A549 (cell line): ENCODE results near the gene HELLS. TPM values are rescaled to one million over a fixed set of nuclear protein-coding genes. Genes with fewer than 3 reads are reported as not detected.
"Not testable (repeated sequence)": the region's sequence is repeated elsewhere in the genome, so short reads cannot be mapped to it uniquely, and the experiment has no call there.

Source experiments
- ATAC-seq, 2 experiments: fragments of 200-7000 bp in 1 of 2; fragments of >200 bp in 1 of 2; cut with Nextera tagmentation in 1 of 2; cut with Tn5 transposase in 1 of 2; 3 replicates each; pipeline versions ENCODE4 v1.8.0 to v1.9.1; 2018 to 2020; ENCODE audit warnings: mild to moderate bottlenecking in 1 of 2, moderate library complexity in 1 of 2
- CTCF ChIA-PET: fragments of 300-600 bp; sonication (Branson Sonifier 250); formaldehyde crosslinking; extraction: SDS; loops from one replicate; lab custom pipeline; 2021; ENCODE audit warnings: antibody characterized with exemption, inconsistent platforms; lab: Yijun Ruan, JAX
- POLR2A ChIA-PET: fragments of 350-600 bp; formaldehyde crosslinking; extraction: SDS; loops from one replicate; lab custom pipeline; 2021; ENCODE audit warnings: antibody characterized with exemption, inconsistent platforms; lab: Yijun Ruan, JAX
- DNase-seq, 2 experiments: peaks; one replicate each; pipeline versions ENCODE4 v3.0.0 to v3.0.0-alpha.2; 2011 to 2016; ENCODE audit warnings: low read depth in 1 of 2, low spot score in 1 of 2
- FAIRE-seq: peaks from 2 replicates; lab custom pipeline; 2011; peaks lifted over from hg19 to GRCh38; lab: Jason Lieb, UNC
- H3K27ac ChIP-seq, 2 experiments: fragments of >200 bp; sonication (Bioruptor Twin); formaldehyde crosslinking; 3 replicates each; pipeline ENCODE4 v1.5.1; 2016 to 2017
- H3K4me1 ChIP-seq: fragments of >200 bp; sonication (Bioruptor Twin); formaldehyde crosslinking; 3 replicates; pipeline ENCODE4 v1.6.1; 2016
- H3K4me2 ChIP-seq: fragments of >200 bp; sonication (Bioruptor Twin); formaldehyde crosslinking; 3 replicates; pipeline ENCODE4 v1.6.1; 2016
- H3K4me3 ChIP-seq: fragments of >200 bp; sonication (Bioruptor Twin); formaldehyde crosslinking; 3 replicates; pipeline ENCODE4 v1.5.1; 2016
- H3K9me3 ChIP-seq: fragments of >200 bp; sonication (Bioruptor Twin); formaldehyde crosslinking; 3 replicates; pipeline ENCODE4 v1.6.1; 2016
- CEBPB ChIP-seq, 2 experiments: fragments of >200 bp in 1 of 2; sonication (Bioruptor Twin) in 1 of 2; formaldehyde crosslinking in 1 of 2; IDR thresholded peaks; 2 replicates each; pipeline ENCODE4 v1.6.1; 2012 to 2016
- CHD2 ChIP-seq: fragments of 150-350 bp; IDR thresholded peaks from 2 replicates; pipeline ENCODE4 v1.6.1; 2014; ENCODE audit warnings: low read length; ENCODE audit not compliant: partially characterized antibody
- E2F6 ChIP-seq: IDR thresholded peaks from 2 replicates; pipeline ENCODE4 v1.6.1; 2012; ENCODE audit warnings: low read depth, borderline replicate concordance
- EHF ChIP-seq: fragments of 250-450 bp; sonication (Bioruptor Pico); IDR thresholded peaks from 2 replicates; pipeline ENCODE4 v1.5.0; 2020; ENCODE audit warnings: mild to moderate bottlenecking
- ELK1 ChIP-seq: fragments of 150-350 bp; IDR thresholded peaks from 2 replicates; pipeline ENCODE4 v1.6.1; 2014; ENCODE audit warnings: low read depth, mild to moderate bottlenecking, low read length
- FOSL2 ChIP-seq, 2 experiments: fragments of 450-650 bp in 1 of 2; fragments of >200 bp in 1 of 2; sonication (Bioruptor Twin) in 1 of 2; formaldehyde crosslinking; IDR thresholded peaks; 2 replicates each; pipeline versions ENCODE4 v1.5.0 to v1.6.1; 2016 to 2020; ENCODE audit warnings: mild to moderate bottlenecking in 1 of 2, moderate library complexity in 1 of 2
- GATA3 ChIP-seq: IDR thresholded peaks from 2 replicates; pipeline ENCODE4 v1.6.1; 2012; ENCODE audit warnings: borderline replicate concordance
- HDAC2 ChIP-seq: fragments of 200-600 bp; sonication (generic); IDR thresholded peaks from 2 replicates; pipeline ENCODE4 v1.6.1; 2016
- JUN ChIP-seq, 2 experiments: fragments of >200 bp; sonication (Bioruptor Twin); formaldehyde crosslinking; IDR thresholded peaks; 2 replicates in 1 of 2; 3 replicates in 1 of 2; pipeline ENCODE4 v1.6.1; 2016 to 2017
- JUNB ChIP-seq: fragments of >200 bp; sonication (Bioruptor Twin); formaldehyde crosslinking; IDR thresholded peaks from 2 replicates; pipeline ENCODE4 v1.6.1; 2016
- KDM5A ChIP-seq: fragments of 200-600 bp; sonication (generic); IDR thresholded peaks from 2 replicates; pipeline ENCODE4 v1.6.1; 2016; ENCODE audit warnings: antibody characterized with exemption, mild to moderate bottlenecking
- MAFK ChIP-seq: fragments of 450-650 bp; IDR thresholded peaks from 2 replicates; pipeline ENCODE4 v1.6.1; 2014; ENCODE audit not compliant: partially characterized antibody
- MYC ChIP-seq: IDR thresholded peaks from 2 replicates; pipeline ENCODE4 v1.6.1; 2012; ENCODE audit warnings: mild to moderate bottlenecking, inconsistent platforms, low read length, improper control_type of control experiment, borderline replicate concordance
- NR3C1 ChIP-seq: fragments of >200 bp; sonication (Bioruptor Twin); formaldehyde crosslinking; IDR thresholded peaks from 3 replicates; pipeline ENCODE4 v1.6.1; 2017
- RNF2 ChIP-seq: fragments of 200-600 bp; sonication (generic); IDR thresholded peaks from 2 replicates; pipeline ENCODE4 v1.6.1; 2016; ENCODE audit warnings: low read depth, mild to moderate bottlenecking, antibody characterized with exemption, moderate library complexity, borderline replicate concordance
- TFCP2L1 ChIP-seq: fragments of 250-450 bp; sonication (Bioruptor Pico); IDR thresholded peaks from 2 replicates; pipeline ENCODE4 v1.5.0; 2021; ENCODE audit warnings: mild to moderate bottlenecking
- USF2 ChIP-seq: fragments of 450-650 bp; IDR thresholded peaks from 2 replicates; pipeline ENCODE4 v1.6.1; 2014; ENCODE audit warnings: antibody characterized with exemption
- ZFP36 ChIP-seq: fragments of 450-650 bp; IDR thresholded peaks from 2 replicates; pipeline ENCODE4 v1.6.1; 2014; ENCODE audit warnings: borderline replicate concordance; ENCODE audit not compliant: partially characterized antibody
- WGBS: methylation state at CpG from one replicate; pipeline ENCODE4 v1.1.6; 2017; ENCODE audit errors: missing lambda C conversion rate; 5-methylcytosine and 5-hydroxymethylcytosine counted together
- polyA plus RNA-seq, 4 experiments: library from polyadenylated mRNA; depleted of rRNA in 3 of 4; stranded (reverse); fragments of >200 nt; fragmentation: RNase III in 1 of 4; extraction: RNeasy Plus Mini Kit Qiagen cat#74134 plus additional on column Dnase treatment in 1 of 4; gene quantifications; 2 replicates in 3 of 4; 3 replicates in 1 of 4; pipeline ENCODE4 v1.2.3, GENCODE V29; 2011 to 2017

HELLS gene
- polyA plus RNA-seq, 2 of the 4 experiments (the other 2 are of a cell fraction) = 52.3 to 62.0 TPM

GRCh38 chr10:94524711-94525110 is 20.9 kb upstream of the HELLS start:
- H3K27ac ChIP-seq = no peak overlapping the region
- DNase-seq = no peak
- no peak for FAIRE-seq
- H3K4me1 ChIP-seq = no peaks in the 10 kb centered on the region
- CTCF ChIA-PET = no interaction called here
- WGBS = 93% methylated on average over 5 of the region's 5 CpGs
- H3K9me3 ChIP-seq = no peaks in the 10 kb centered on the region
- no peak overlapping the region for H3K4me3 ChIP-seq
- ATAC-seq = no peak
- POLR2A ChIA-PET = no interaction called here
- TF ChIP-seq JUNB (no peak), CEBPB (IDR thresholded peaks at IDR 0.05) (no peak), ZFP36 (no peak), E2F6 (no peak), HDAC2 (no peak), EHF (CRISPR knock-in tag) (no peak), ELK1 (no peak), KDM5A (no peak), MYC (no peak), JUN (IDR thresholded peaks at IDR 0.05) (no peak), CHD2 (no peak), GATA3 (no peak), NR3C1 (no peak), TFCP2L1 (CRISPR knock-in tag) (no peak), USF2 (no peak), RNF2 (no peak)
- no peak overlapping the region for H3K4me2 ChIP-seq

DNA sequence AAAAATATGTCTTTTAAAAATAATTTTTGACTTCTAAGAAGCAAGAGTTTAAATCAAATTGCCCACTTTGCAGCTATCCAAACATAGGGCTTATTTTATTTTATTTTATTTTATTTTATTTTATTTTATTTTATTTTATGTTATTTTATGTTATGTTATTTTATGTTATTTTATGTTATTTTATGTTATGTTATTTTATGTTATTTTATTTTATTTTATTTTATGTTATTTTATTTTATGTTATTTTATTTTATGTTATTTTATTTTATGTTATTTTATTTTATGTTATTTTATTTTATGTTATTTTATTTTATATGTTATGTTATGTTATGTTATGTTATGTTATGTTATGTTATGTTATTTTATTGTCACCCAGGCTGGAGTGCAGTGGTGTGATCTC is 14.0 kb upstream of the HELLS start:
- POLR2A ChIA-PET, H3K4me3 ChIP-seq, FAIRE-seq, CTCF ChIA-PET, DNase-seq, H3K4me1 ChIP-seq, H3K27ac ChIP-seq, H3K9me3 ChIP-seq, H3K4me2 ChIP-seq, ATAC-seq: not testable (repeated sequence)

DNA sequence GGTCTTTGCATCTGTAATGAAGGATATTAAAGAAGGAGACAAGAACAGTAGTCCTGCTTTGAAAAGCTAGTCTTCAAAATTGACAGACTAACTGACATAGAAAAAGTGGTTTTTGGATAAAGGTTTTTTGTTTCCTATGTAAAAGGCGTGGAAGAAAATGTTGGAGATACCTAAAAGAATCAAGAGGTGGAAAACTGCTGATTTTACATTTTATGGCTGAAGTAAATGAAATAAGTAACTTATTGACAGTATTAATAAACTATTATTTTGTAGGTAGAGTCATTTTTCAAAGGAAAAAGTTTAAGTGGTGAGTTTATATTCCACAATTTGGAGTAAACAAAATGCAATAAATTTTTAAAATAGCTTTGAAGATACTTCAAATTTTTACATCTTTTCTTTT is 12.6 kb upstream of the HELLS start:
- no peak overlapping the region for H3K27ac ChIP-seq
- CTCF ChIA-PET = no interaction called here
- H3K9me3 ChIP-seq = no peaks in the 10 kb centered on the region
- no peaks in the 10 kb centered on the region for H3K4me1 ChIP-seq
- no peak overlapping the region for H3K4me3 ChIP-seq
- no peak overlapping the region for H3K4me2 ChIP-seq
- no peak for ATAC-seq
- no peak for FAIRE-seq
- DNase-seq = no peak
- 86% methylated on average over 1 of the region's 1 CpG for WGBS
- POLR2A ChIA-PET = no interaction called here
- peak; percentile 83 for TF ChIP-seq MAFK
- TF ChIP-seq FOSL2 (IDR thresholded peaks at IDR 0.05) = no peak
- no peak for TF ChIP-seq FOSL2 (CRISPR knock-in tag; IDR thresholded peaks at IDR 0.05)

DNA sequence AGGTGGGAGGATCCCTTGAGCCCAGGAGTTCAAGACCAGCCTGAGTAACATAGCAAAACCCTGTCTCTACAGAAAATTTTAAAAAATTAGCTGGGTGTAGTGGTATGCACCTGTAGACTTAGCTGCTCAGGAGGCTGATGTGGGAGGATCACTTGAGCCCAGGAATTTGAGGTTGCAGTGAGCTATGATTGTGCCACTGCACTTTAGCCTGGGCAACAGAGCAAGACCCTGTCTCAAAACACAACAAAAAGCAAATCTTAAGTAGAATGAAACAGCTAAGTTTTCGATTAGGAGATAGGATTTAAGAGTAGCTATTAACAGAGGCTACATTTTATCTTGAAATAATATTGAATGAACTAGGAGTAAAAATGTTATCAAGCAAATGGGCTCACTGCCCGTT is 3.3 kb upstream of the HELLS start:
- 76% methylated on average over 2 of the region's 2 CpGs for WGBS
- POLR2A ChIA-PET, H3K27ac ChIP-seq, H3K4me3 ChIP-seq, ATAC-seq, DNase-seq, H3K4me2 ChIP-seq, FAIRE-seq, H3K9me3 ChIP-seq, CTCF ChIA-PET: not testable (repeated sequence)
- peaks cover 14% of the 10 kb centered on the region for H3K4me1 ChIP-seq
